ENCODE measurements around the gene NID1.

The NID1 gene

GRCh38 chr1:236052232-236052993 is 12.5 kb downstream of the NID1 start:
- no peaks in the 10 kb centered on the region for H3K9me2 ChIP-seq (replicated peaks; ENCODE audit: insufficient read depth, low read length)
- no peaks in the 10 kb centered on the region for H3K9me3 ChIP-seq (replicated peaks; ENCODE audit: insufficient read depth, low read length)
- no peak overlapping the region for H3K4me3 ChIP-seq (ENCODE audit: low read length)
- no peaks in the 10 kb centered on the region for H3K27me3 ChIP-seq (replicated peaks; ENCODE audit: insufficient read depth, low read length)
- H3K36me3 ChIP-seq (replicated peaks; ENCODE audit: insufficient read depth, low read length): no peaks in the 10 kb centered on the region
- TF ChIP-seq CTCF (IDR thresholded peaks at IDR 0.05; ENCODE audit: low read length) (no peak), EZH2 (optimal IDR thresholded peaks at IDR 0.05; ENCODE audit: low read depth, low read length) (no peak), EZH2phosphoT487 (IDR thresholded peaks at IDR 0.05; ENCODE audit: low read length) (no peak)
- no peaks in the 10 kb centered on the region for H4K20me1 ChIP-seq (ENCODE audit: insufficient read depth, low read length)
- H3F3A ChIP-seq (ENCODE audit: insufficient read depth, low read length): no peaks in the 10 kb centered on the region
- H3K9ac ChIP-seq (ENCODE audit: low read length): no peak overlapping the region
- H3K4me2 ChIP-seq (ENCODE audit: low read depth, low read length): no peak overlapping the region
- no peak overlapping the region for H2AFZ ChIP-seq (ENCODE audit: low read length)
- no peaks in the 10 kb centered on the region for H3K4me1 ChIP-seq (ENCODE audit: low read length)
- DNase-seq: no peak
- H3K27ac ChIP-seq (ENCODE audit: low read length): no peak overlapping the region
- H3K79me2 ChIP-seq (ENCODE audit: low read length): no peaks in the 10 kb centered on the region

GRCh38 chr1:236051242-236051791 is 13.6 kb downstream of the NID1 start:
- Histone ChIP-seq H3K4me1 (ENCODE audit: low read length) (no peaks in the 10 kb centered on the region), H3K27ac (ENCODE audit: low read length) (no peak overlapping the region), H3K9ac (ENCODE audit: low read length) (no peak overlapping the region), H3K36me3 (replicated peaks; ENCODE audit: insufficient read depth, low read length) (no peaks in the 10 kb centered on the region), H3K79me2 (ENCODE audit: low read length) (no peaks in the 10 kb centered on the region), H4K20me1 (ENCODE audit: insufficient read depth, low read length) (no peaks in the 10 kb centered on the region), H3K4me2 (ENCODE audit: low read depth, low read length) (no peak overlapping the region), H3K9me3 (replicated peaks; ENCODE audit: insufficient read depth, low read length) (no peaks in the 10 kb centered on the region), H3F3A (ENCODE audit: insufficient read depth, low read length) (no peaks in the 10 kb centered on the region), H3K9me2 (replicated peaks; ENCODE audit: insufficient read depth, low read length) (no peaks in the 10 kb centered on the region), H3K27me3 (replicated peaks; ENCODE audit: insufficient read depth, low read length) (no peaks in the 10 kb centered on the region), H3K4me3 (ENCODE audit: low read length) (no peak overlapping the region), H2AFZ (ENCODE audit: low read length) (no peak overlapping the region)
- no peak for DNase-seq
- TF ChIP-seq CTCF (IDR thresholded peaks at IDR 0.05; ENCODE audit: low read length): no peak
- TF ChIP-seq EZH2 (optimal IDR thresholded peaks at IDR 0.05; ENCODE audit: low read depth, low read length): no peak
- no peak for TF ChIP-seq EZH2phosphoT487 (IDR thresholded peaks at IDR 0.05; ENCODE audit: low read length)

- no peaks in the 10 kb centered on the region for H3K27me3 ChIP-seq (replicated peaks; ENCODE audit: insufficient read depth, low read length)
- no peaks in the 10 kb centered on the region for H4K20me1 ChIP-seq (ENCODE audit: insufficient read depth, low read length)
- no peaks in the 10 kb centered on the region for H3K36me3 ChIP-seq (replicated peaks; ENCODE audit: insufficient read depth, low read length)
- H3K4me1 ChIP-seq (ENCODE audit: low read length): no peaks in the 10 kb centered on the region
- H3K27ac ChIP-seq (ENCODE audit: low read length): no peak overlapping the region
- TF ChIP-seq EZH2 (optimal IDR thresholded peaks at IDR 0.05; ENCODE audit: low read depth, low read length) (no peak), CTCF (IDR thresholded peaks at IDR 0.05; ENCODE audit: low read length) (no peak), EZH2phosphoT487 (IDR thresholded peaks at IDR 0.05; ENCODE audit: low read length) (no peak)
- H3K9me3 ChIP-seq (replicated peaks; ENCODE audit: insufficient read depth, low read length): no peaks in the 10 kb centered on the region
- no peak overlapping the region for H3K4me2 ChIP-seq (ENCODE audit: low read depth, low read length)
- DNase-seq: no peak
- no peaks in the 10 kb centered on the region for H3K79me2 ChIP-seq (ENCODE audit: low read length)
- H2AFZ ChIP-seq (ENCODE audit: low read length): no peak overlapping the region
- no peaks in the 10 kb centered on the region for H3K9me2 ChIP-seq (replicated peaks; ENCODE audit: insufficient read depth, low read length)
- H3F3A ChIP-seq (ENCODE audit: insufficient read depth, low read length): no peaks in the 10 kb centered on the region
- H3K9ac ChIP-seq (ENCODE audit: low read length): no peak overlapping the region
- H3K4me3 ChIP-seq (ENCODE audit: low read length): no peak overlapping the region
Observed at GRCh38 chr1:236045771-236046170, 19.1 kb downstream of the NID1 start.
